ENCODE results near the gene HDDC2. TPM values are rescaled to one million over a fixed set of nuclear protein-coding genes. Genes with fewer than 3 reads are reported as not detected.

HDDC2 gene
- total RNA-seq, result 26.6 TPM

GRCh38 chr6:125301435-125302391 is at the start of gene HDDC2:
HDDC2 (minus strand) TSS chr6:125301967; CDS start chr6:125301932, 35 bp downstream.
- Histone ChIP-seq H3K4me3 (ENCODE audit: low read length in 3 of 3) (peak within 1 kb of the TSS; percentile 82 to 83 (median 83)), H3K27ac (ENCODE audit: low read depth, low read length) (peak within 1 kb of the TSS; percentile 82), H3K9ac (ENCODE audit: low read depth in 1 of 3, low read length in 3 of 3) (peak within 1 kb of the TSS; percentile 82 to 94 (median 90)), H3K9me3 (ENCODE audit: control insufficient read depth in 3 of 3, low read length in 3 of 3) (no peaks in the 10 kb centered on the region), H3K4me1 (ENCODE audit: control insufficient read depth in 3 of 3, insufficient read depth in 3 of 3, low read length in 3 of 3) (peaks cover 11 to 15% (median 15%) of the 10 kb centered on the region in 3 donors), H3K36me3 (ENCODE audit: control insufficient read depth in 3 of 3, insufficient read depth in 3 of 3, low read length in 3 of 3) (peaks cover 10 to 18% (median 16%) of the 10 kb centered on the region in 3 donors), H3K27me3 (ENCODE audit: control insufficient read depth in 3 of 3, insufficient read depth in 3 of 3, low read length in 3 of 3) (no peaks in the 10 kb centered on the region)

- Histone ChIP-seq H3K36me3 (ENCODE audit: control insufficient read depth in 3 of 3, insufficient read depth in 3 of 3, low read length in 3 of 3) (no peaks in the 10 kb centered on the region), H3K4me3 (ENCODE audit: low read length in 3 of 3) (peak overlapping the region in 1 of 3 donors; percentile 27), H3K9ac (ENCODE audit: low read depth in 1 of 3, low read length in 3 of 3) (peak overlapping the region in 1 of 3 donors; percentile 46), H3K4me1 (ENCODE audit: control insufficient read depth in 3 of 3, insufficient read depth in 3 of 3, low read length in 3 of 3) (no peaks in the 10 kb centered on the region), H3K27ac (ENCODE audit: low read depth, low read length) (peak overlapping the region; percentile 48), H3K27me3 (ENCODE audit: control insufficient read depth in 3 of 3, insufficient read depth in 3 of 3, low read length in 3 of 3) (no peaks in the 10 kb centered on the region), H3K9me3 (ENCODE audit: control insufficient read depth in 3 of 3, low read length in 3 of 3) (no peaks in the 10 kb centered on the region)
Observed at GRCh38 chr6:125346926-125347563, 45.3 kb upstream of the HDDC2 start.

- Histone ChIP-seq H3K9ac (ENCODE audit: low read depth in 1 of 3, low read length in 3 of 3) (peak overlapping the region in 1 of 3 donors; percentile 46), H3K36me3 (ENCODE audit: control insufficient read depth in 3 of 3, insufficient read depth in 3 of 3, low read length in 3 of 3) (no peaks in the 10 kb centered on the region), H3K4me1 (ENCODE audit: control insufficient read depth in 3 of 3, insufficient read depth in 3 of 3, low read length in 3 of 3) (no peaks in the 10 kb centered on the region), H3K9me3 (ENCODE audit: control insufficient read depth in 3 of 3, low read length in 3 of 3) (no peaks in the 10 kb centered on the region), H3K4me3 (ENCODE audit: low read length in 3 of 3) (peak overlapping the region in 2 of 3 donors; percentile 17 to 27), H3K27me3 (ENCODE audit: control insufficient read depth in 3 of 3, insufficient read depth in 3 of 3, low read length in 3 of 3) (no peaks in the 10 kb centered on the region), H3K27ac (ENCODE audit: low read depth, low read length) (peak overlapping the region; percentile 48)
Observed at GRCh38 chr6:125346201-125346925, 44.6 kb upstream of the HDDC2 start.

GRCh38 chr6:125341460-125341859 is 39.7 kb upstream of the HDDC2 start:
- Histone ChIP-seq H3K9me3 (ENCODE audit: control insufficient read depth in 3 of 3, low read length in 3 of 3) (no peaks in the 10 kb centered on the region), H3K27me3 (ENCODE audit: control insufficient read depth in 3 of 3, insufficient read depth in 3 of 3, low read length in 3 of 3) (no peaks in the 10 kb centered on the region), H3K9ac (ENCODE audit: low read depth in 1 of 3, low read length in 3 of 3) (no peak overlapping the region), H3K36me3 (ENCODE audit: control insufficient read depth in 3 of 3, insufficient read depth in 3 of 3, low read length in 3 of 3) (no peaks in the 10 kb centered on the region), H3K4me1 (ENCODE audit: control insufficient read depth in 3 of 3, insufficient read depth in 3 of 3, low read length in 3 of 3) (peaks cover 0 to 3% (median 0%) of the 10 kb centered on the region in 3 donors), H3K4me3 (ENCODE audit: low read length in 3 of 3) (no peak overlapping the region), H3K27ac (ENCODE audit: low read depth, low read length) (no peak overlapping the region)

GRCh38 chr6:125340991-125341390 is 39.2 kb upstream of the HDDC2 start:
- Histone ChIP-seq H3K4me3 (ENCODE audit: low read length in 3 of 3) (no peak overlapping the region), H3K4me1 (ENCODE audit: control insufficient read depth in 3 of 3, insufficient read depth in 3 of 3, low read length in 3 of 3) (peaks cover 0 to 3% (median 0%) of the 10 kb centered on the region in 3 donors), H3K36me3 (ENCODE audit: control insufficient read depth in 3 of 3, insufficient read depth in 3 of 3, low read length in 3 of 3) (no peaks in the 10 kb centered on the region), H3K27me3 (ENCODE audit: control insufficient read depth in 3 of 3, insufficient read depth in 3 of 3, low read length in 3 of 3) (no peaks in the 10 kb centered on the region), H3K9ac (ENCODE audit: low read depth in 1 of 3, low read length in 3 of 3) (no peak overlapping the region), H3K27ac (ENCODE audit: low read depth, low read length) (no peak overlapping the region), H3K9me3 (ENCODE audit: control insufficient read depth in 3 of 3, low read length in 3 of 3) (no peaks in the 10 kb centered on the region)

- Histone ChIP-seq H3K36me3 (ENCODE audit: control insufficient read depth in 3 of 3, insufficient read depth in 3 of 3, low read length in 3 of 3) (no peaks in the 10 kb centered on the region), H3K9me3 (ENCODE audit: control insufficient read depth in 3 of 3, low read length in 3 of 3) (no peaks in the 10 kb centered on the region), H3K4me3 (ENCODE audit: low read length in 3 of 3) (no peak overlapping the region), H3K27ac (ENCODE audit: low read depth, low read length) (no peak overlapping the region), H3K4me1 (ENCODE audit: control insufficient read depth in 3 of 3, insufficient read depth in 3 of 3, low read length in 3 of 3) (peaks cover 0 to 3% (median 0%) of the 10 kb centered on the region in 3 donors), H3K27me3 (ENCODE audit: control insufficient read depth in 3 of 3, insufficient read depth in 3 of 3, low read length in 3 of 3) (no peaks in the 10 kb centered on the region), H3K9ac (ENCODE audit: low read depth in 1 of 3, low read length in 3 of 3) (no peak overlapping the region)
Observed at GRCh38 chr6:125340175-125340835, 38.5 kb upstream of the HDDC2 start.

GRCh38 chr6:125339653-125340052 is 37.9 kb upstream of the HDDC2 start:
- H3K4me1 ChIP-seq (ENCODE audit: control insufficient read depth in 3 of 3, insufficient read depth in 3 of 3, low read length in 3 of 3), result peaks cover 0 to 3% (median 0%) of the 10 kb centered on the region in 3 donors
- H3K27me3 ChIP-seq (ENCODE audit: control insufficient read depth in 3 of 3, insufficient read depth in 3 of 3, low read length in 3 of 3), result no peaks in the 10 kb centered on the region
- H3K36me3 ChIP-seq (ENCODE audit: control insufficient read depth in 3 of 3, insufficient read depth in 3 of 3, low read length in 3 of 3), result no peaks in the 10 kb centered on the region
- no peaks in the 10 kb centered on the region for H3K9me3 ChIP-seq (ENCODE audit: control insufficient read depth in 3 of 3, low read length in 3 of 3)
- no peak overlapping the region for H3K27ac ChIP-seq (ENCODE audit: low read depth, low read length)
- no peak overlapping the region for H3K9ac ChIP-seq (ENCODE audit: low read depth in 1 of 3, low read length in 3 of 3)
- H3K4me3 ChIP-seq (ENCODE audit: low read length in 3 of 3), result no peak overlapping the region

GRCh38 chr6:125338381-125338780 is 36.6 kb upstream of the HDDC2 start:
- Histone ChIP-seq H3K27me3 (ENCODE audit: control insufficient read depth in 3 of 3, insufficient read depth in 3 of 3, low read length in 3 of 3) (no peaks in the 10 kb centered on the region), H3K36me3 (ENCODE audit: control insufficient read depth in 3 of 3, insufficient read depth in 3 of 3, low read length in 3 of 3) (no peaks in the 10 kb centered on the region), H3K27ac (ENCODE audit: low read depth, low read length) (no peak overlapping the region), H3K4me3 (ENCODE audit: low read length in 3 of 3) (no peak overlapping the region), H3K9ac (ENCODE audit: low read depth in 1 of 3, low read length in 3 of 3) (no peak overlapping the region), H3K4me1 (ENCODE audit: control insufficient read depth in 3 of 3, insufficient read depth in 3 of 3, low read length in 3 of 3) (peaks cover 0 to 3% (median 0%) of the 10 kb centered on the region in 3 donors), H3K9me3 (ENCODE audit: control insufficient read depth in 3 of 3, low read length in 3 of 3) (no peaks in the 10 kb centered on the region)

GRCh38 chr6:125337706-125338105 is 35.9 kb upstream of the HDDC2 start:
- peaks cover 0 to 3% (median 0%) of the 10 kb centered on the region in 3 donors for H3K4me1 ChIP-seq (ENCODE audit: control insufficient read depth in 3 of 3, insufficient read depth in 3 of 3, low read length in 3 of 3)
- H3K27ac ChIP-seq (ENCODE audit: low read depth, low read length), result no peak overlapping the region
- H3K9me3 ChIP-seq (ENCODE audit: control insufficient read depth in 3 of 3, low read length in 3 of 3), result no peaks in the 10 kb centered on the region
- H3K36me3 ChIP-seq (ENCODE audit: control insufficient read depth in 3 of 3, insufficient read depth in 3 of 3, low read length in 3 of 3), result no peaks in the 10 kb centered on the region
- no peaks in the 10 kb centered on the region for H3K27me3 ChIP-seq (ENCODE audit: control insufficient read depth in 3 of 3, insufficient read depth in 3 of 3, low read length in 3 of 3)
- no peak overlapping the region for H3K4me3 ChIP-seq (ENCODE audit: low read length in 3 of 3)
- no peak overlapping the region for H3K9ac ChIP-seq (ENCODE audit: low read depth in 1 of 3, low read length in 3 of 3)
